ENCODE results near the gene TRIL. TPM values are rescaled to one million over a fixed set of nuclear protein-coding genes. Genes with fewer than 3 reads are reported as not detected.

TRIL gene
- total and polyA plus RNA-seq, 2 of the 13 experiments (the other 11 are each of a cell fraction or from before 2014, with no cell fraction given) = 0.18 to 0.40 TPM

DNA sequence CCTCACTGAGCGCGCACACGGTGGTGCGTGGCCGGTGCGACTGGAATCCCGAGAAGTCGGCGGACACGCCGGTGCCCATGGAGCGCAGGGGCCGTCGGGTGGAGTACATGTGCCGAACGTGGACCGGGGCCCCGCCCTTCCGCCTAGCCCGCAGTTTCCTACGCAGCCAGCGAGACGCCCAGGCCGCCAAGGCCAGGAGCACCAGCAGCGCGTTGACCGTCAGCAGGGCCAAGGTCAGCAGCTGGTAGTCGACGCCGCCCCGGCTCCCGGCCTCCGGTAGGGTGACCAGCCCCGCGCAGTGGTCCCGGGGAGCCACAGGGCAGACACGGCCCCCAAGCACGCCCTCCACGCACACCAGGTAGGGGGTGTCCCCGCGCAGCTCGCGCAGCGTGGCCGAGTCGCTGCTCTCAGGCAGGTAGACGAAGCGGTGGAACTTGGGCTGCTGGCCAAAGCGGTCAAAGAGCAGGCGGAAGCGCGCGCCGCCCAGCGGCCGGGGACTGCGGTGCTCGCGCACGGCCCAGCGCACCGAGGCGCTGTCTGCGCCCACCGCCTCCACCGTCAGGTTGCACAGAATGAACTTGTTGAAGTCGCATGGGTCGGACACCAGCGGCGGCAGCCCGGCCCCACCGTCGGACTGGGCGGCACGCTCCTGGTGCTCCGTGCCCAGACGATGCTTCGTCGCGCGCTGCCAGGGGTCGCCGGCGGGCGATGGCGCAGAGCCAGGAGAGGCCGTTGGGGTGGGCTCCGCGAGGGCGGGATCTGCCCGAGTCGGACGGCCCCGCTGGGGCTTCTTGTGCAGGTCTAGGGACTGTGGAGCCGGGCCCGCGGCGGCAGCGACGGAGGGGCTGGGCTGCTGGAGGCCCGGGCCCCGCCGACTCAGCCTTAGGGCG lies 2.2 kb downstream of the TRIL start (continued):
- TF ChIP-seq, protein P1, sequence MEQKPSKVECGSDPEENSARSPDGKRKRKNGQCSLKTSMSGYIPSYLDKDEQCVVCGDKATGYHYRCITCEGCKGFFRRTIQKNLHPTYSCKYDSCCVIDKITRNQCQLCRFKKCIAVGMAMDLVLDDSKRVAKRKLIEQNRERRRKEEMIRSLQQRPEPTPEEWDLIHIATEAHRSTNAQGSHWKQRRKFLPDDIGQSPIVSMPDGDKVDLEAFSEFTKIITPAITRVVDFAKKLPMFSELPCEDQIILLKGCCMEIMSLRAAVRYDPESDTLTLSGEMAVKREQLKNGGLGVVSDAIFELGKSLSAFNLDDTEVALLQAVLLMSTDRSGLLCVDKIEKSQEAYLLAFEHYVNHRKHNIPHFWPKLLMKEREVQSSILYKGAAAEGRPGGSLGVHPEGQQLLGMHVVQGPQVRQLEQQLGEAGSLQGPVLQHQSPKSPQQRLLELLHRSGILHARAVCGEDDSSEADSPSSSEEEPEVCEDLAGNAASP (CRISPR knock-in tag; IDR thresholded peaks at IDR 0.05; ENCODE audit: borderline replicate concordance) = peak; percentile 57; the same call in 1 of the 2 replicates
- TF ChIP-seq DMAP1 (CRISPR knock-in tag; IDR thresholded peaks at IDR 0.05) (peak; percentile 86), ZNF773 (CRISPR knock-in tag; IDR thresholded peaks at IDR 0.05; ENCODE audit: borderline replicate concordance) (0 out of 2 replicates have a peak, but pooled peaks have one; percentile 6), FIP1L1 (IDR thresholded peaks at IDR 0.05; ENCODE audit: borderline replicate concordance, insufficient read depth, low read depth, low read length) (no peak), ZNF598 (CRISPR knock-in tag; IDR thresholded peaks at IDR 0.05; ENCODE audit: borderline replicate concordance) (peak; percentile 94), SP2 (CRISPR knock-in tag; IDR thresholded peaks at IDR 0.05) (no peak; the same call in 1 of the 2 replicates), ELF3 (CRISPR knock-in tag; IDR thresholded peaks at IDR 0.05) (no peak; the same call in none of the 2 replicates), NFIC (IDR thresholded peaks at IDR 0.05; ENCODE audit: low read length) (peak; percentile 69; the same call in 1 of the 2 replicates), ZNF761 (CRISPR knock-in tag; conservative IDR thresholded peaks at IDR 0.05) (peak; percentile 95), PCBP1 (IDR thresholded peaks at IDR 0.05; ENCODE audit: borderline replicate concordance, low read depth, low read length) (no peak), ZNF629 (CRISPR knock-in tag; conservative IDR thresholded peaks at IDR 0.05) (no peak), MEF2D (CRISPR knock-in tag; IDR thresholded peaks at IDR 0.05) (no peak), ZNF30 (CRISPR knock-in tag; IDR thresholded peaks at IDR 0.05) (peak; percentile 95), ZNF557 (CRISPR knock-in tag; IDR thresholded peaks at IDR 0.05) (no peak; the same call in 1 of the 2 replicates), POLR2G (IDR thresholded peaks at IDR 0.05; ENCODE audit: low read depth, low read length) (peak; percentile 73)
- TF ChIP-seq, protein P2, sequence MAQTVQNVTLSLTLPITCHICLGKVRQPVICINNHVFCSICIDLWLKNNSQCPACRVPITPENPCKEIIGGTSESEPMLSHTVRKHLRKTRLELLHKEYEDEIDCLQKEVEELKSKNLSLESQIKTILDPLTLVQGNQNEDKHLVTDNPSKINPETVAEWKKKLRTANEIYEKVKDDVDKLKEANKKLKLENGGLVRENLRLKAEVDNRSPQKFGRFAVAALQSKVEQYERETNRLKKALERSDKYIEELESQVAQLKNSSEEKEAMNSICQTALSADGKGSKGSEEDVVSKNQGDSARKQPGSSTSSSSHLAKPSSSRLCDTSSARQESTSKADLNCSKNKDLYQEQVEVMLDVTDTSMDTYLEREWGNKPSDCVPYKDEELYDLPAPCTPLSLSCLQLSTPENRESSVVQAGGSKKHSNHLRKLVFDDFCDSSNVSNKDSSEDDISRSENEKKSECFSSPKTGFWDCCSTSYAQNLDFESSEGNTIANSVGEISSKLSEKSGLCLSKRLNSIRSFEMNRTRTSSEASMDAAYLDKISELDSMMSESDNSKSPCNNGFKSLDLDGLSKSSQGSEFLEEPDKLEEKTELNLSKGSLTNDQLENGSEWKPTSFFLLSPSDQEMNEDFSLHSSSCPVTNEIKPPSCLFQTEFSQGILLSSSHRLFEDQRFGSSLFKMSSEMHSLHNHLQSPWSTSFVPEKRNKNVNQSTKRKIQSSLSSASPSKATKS (CRISPR knock-in tag; IDR thresholded peaks at IDR 0.05) = no peak
- TF ChIP-seq, protein P3, sequence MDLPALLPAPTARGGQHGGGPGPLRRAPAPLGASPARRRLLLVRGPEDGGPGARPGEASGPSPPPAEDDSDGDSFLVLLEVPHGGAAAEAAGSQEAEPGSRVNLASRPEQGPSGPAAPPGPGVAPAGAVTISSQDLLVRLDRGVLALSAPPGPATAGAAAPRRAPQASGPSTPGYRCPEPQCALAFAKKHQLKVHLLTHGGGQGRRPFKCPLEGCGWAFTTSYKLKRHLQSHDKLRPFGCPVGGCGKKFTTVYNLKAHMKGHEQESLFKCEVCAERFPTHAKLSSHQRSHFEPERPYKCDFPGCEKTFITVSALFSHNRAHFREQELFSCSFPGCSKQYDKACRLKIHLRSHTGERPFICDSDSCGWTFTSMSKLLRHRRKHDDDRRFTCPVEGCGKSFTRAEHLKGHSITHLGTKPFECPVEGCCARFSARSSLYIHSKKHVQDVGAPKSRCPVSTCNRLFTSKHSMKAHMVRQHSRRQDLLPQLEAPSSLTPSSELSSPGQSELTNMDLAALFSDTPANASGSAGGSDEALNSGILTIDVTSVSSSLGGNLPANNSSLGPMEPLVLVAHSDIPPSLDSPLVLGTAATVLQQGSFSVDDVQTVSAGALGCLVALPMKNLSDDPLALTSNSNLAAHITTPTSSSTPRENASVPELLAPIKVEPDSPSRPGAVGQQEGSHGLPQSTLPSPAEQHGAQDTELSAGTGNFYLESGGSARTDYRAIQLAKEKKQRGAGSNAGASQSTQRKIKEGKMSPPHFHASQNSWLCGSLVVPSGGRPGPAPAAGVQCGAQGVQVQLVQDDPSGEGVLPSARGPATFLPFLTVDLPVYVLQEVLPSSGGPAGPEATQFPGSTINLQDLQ (CRISPR knock-in tag; IDR thresholded peaks at IDR 0.05) = no peak
- TF ChIP-seq, protein P4, sequence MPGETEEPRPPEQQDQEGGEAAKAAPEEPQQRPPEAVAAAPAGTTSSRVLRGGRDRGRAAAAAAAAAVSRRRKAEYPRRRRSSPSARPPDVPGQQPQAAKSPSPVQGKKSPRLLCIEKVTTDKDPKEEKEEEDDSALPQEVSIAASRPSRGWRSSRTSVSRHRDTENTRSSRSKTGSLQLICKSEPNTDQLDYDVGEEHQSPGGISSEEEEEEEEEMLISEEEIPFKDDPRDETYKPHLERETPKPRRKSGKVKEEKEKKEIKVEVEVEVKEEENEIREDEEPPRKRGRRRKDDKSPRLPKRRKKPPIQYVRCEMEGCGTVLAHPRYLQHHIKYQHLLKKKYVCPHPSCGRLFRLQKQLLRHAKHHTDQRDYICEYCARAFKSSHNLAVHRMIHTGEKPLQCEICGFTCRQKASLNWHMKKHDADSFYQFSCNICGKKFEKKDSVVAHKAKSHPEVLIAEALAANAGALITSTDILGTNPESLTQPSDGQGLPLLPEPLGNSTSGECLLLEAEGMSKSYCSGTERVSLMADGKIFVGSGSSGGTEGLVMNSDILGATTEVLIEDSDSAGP (CRISPR knock-in tag; IDR thresholded peaks at IDR 0.05; ENCODE audit: borderline replicate concordance) = peak; percentile 94; the same call in 1 of the 2 replicates
- TF ChIP-seq, protein P5, sequence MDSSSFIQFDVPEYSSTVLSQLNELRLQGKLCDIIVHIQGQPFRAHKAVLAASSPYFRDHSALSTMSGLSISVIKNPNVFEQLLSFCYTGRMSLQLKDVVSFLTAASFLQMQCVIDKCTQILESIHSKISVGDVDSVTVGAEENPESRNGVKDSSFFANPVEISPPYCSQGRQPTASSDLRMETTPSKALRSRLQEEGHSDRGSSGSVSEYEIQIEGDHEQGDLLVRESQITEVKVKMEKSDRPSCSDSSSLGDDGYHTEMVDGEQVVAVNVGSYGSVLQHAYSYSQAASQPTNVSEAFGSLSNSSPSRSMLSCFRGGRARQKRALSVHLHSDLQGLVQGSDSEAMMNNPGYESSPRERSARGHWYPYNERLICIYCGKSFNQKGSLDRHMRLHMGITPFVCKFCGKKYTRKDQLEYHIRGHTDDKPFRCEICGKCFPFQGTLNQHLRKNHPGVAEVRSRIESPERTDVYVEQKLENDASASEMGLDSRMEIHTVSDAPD (CRISPR knock-in tag; IDR thresholded peaks at IDR 0.05) = 0 out of 2 replicates have a peak, but pooled peaks have one; percentile 60

All from HepG2 (cell line).